ENCODE measurements around the gene STXBP6. TPM values are rescaled to one million over a fixed set of nuclear protein-coding genes. Genes with fewer than 3 reads are reported as not detected.
A peak's percentile ranks its signal among the peaks of the same experiment; 100 is the strongest.

The STXBP6 gene
- total RNA-seq, 4 donors from 2014 or later: 7.1 to 16.8 (median 8.9) TPM

GRCh38 chr14:25048170-25049016 is 1.6 kb downstream of the STXBP6 start:
- peak; percentile 25 for DNase-seq
- Histone ChIP-seq H3K27me3 (peaks cover 12% of the 10 kb centered on the region), H3K4me1 (peaks cover 4 to 44% (median 26%) of the 10 kb centered on the region in 4 donors), H3K4me3 (peak overlapping the region; percentile 13 to 85 (median 74)), H3K36me3 (no peaks in the 10 kb centered on the region), H3K27ac (peak overlapping the region; percentile 86 to 94 (median 90)), H3K9me3 (no peaks in the 10 kb centered on the region)
- in situ Hi-C loops (cut with MboI; ENCODE audit: low pct_ligation_motif_present in 1 of 4, low pct_unique_long_range_greater_than_20kb in 1 of 4, low sequenced_read_pairs in 3 of 4) (loop anchor here (10.0 kb wide), 2 partner anchors 234 to 244 kb away; no protein-coding TSS in a partner anchor), intact Hi-C loops (cut with DNase I; ENCODE audit: low total_unique reads) (loop anchor here (10.0 kb wide), 1 partner anchor 244 kb away; no protein-coding TSS in a partner anchor)
- 22 to 25% methylated on average over 2 to 17 of the region's 17 CpGs for WGBS, 2 donors (ENCODE audit: low coverage in 1 of 2)
- no peak for TF ChIP-seq POLR2A (IDR thresholded peaks at IDR 0.05)
- TF ChIP-seq EP300 (IDR thresholded peaks at IDR 0.05; ENCODE audit: low read depth): no peak
- peak in 1 of 3 donors; percentile 10 for TF ChIP-seq POLR2AphosphoS5 (IDR thresholded peaks at IDR 0.05)

- TF ChIP-seq, protein P1, sequence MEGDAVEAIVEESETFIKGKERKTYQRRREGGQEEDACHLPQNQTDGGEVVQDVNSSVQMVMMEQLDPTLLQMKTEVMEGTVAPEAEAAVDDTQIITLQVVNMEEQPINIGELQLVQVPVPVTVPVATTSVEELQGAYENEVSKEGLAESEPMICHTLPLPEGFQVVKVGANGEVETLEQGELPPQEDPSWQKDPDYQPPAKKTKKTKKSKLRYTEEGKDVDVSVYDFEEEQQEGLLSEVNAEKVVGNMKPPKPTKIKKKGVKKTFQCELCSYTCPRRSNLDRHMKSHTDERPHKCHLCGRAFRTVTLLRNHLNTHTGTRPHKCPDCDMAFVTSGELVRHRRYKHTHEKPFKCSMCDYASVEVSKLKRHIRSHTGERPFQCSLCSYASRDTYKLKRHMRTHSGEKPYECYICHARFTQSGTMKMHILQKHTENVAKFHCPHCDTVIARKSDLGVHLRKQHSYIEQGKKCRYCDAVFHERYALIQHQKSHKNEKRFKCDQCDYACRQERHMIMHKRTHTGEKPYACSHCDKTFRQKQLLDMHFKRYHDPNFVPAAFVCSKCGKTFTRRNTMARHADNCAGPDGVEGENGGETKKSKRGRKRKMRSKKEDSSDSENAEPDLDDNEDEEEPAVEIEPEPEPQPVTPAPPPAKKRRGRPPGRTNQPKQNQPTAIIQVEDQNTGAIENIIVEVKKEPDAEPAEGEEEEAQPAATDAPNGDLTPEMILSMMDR (IDR thresholded peaks at IDR 0.05): no peak
- TF ChIP-seq EP300 (IDR thresholded peaks at IDR 0.05; ENCODE audit: low read depth) (no peak), POLR2A (IDR thresholded peaks at IDR 0.05) (no peak), POLR2AphosphoS5 (IDR thresholded peaks at IDR 0.05) (no peak)
- Histone ChIP-seq H3K36me3 (no peaks in the 10 kb centered on the region), H3K27me3 (peaks cover 12% of the 10 kb centered on the region), H3K4me3 (no peak overlapping the region), H3K9me3 (no peaks in the 10 kb centered on the region), H3K4me1 (peaks cover 10 to 45% (median 39%) of the 10 kb centered on the region in 4 donors), H3K27ac (no peak overlapping the region)
- intact Hi-C loops (cut with DNase I; ENCODE audit: low total_unique reads) (loop anchor here (10.0 kb wide), 1 partner anchor 242 kb away; no protein-coding TSS in a partner anchor), in situ Hi-C loops (cut with MboI; ENCODE audit: low pct_ligation_motif_present in 1 of 4, low pct_unique_long_range_greater_than_20kb in 1 of 4, low sequenced_read_pairs in 3 of 4) (loop anchor here (10.0 kb wide), 2 partner anchors 232 to 242 kb away; no protein-coding TSS in a partner anchor)
- no peak for DNase-seq
- WGBS, 2 donors (ENCODE audit: low coverage in 1 of 2): 71% methylated on average over 2 of the region's 2 CpGs; no CpG with 5 or more reads in 1 of the 2 donors
Measured at GRCh38 chr14:25046301-25046943, 3.5 kb downstream of the STXBP6 start.

- Histone ChIP-seq H3K9me3 (no peaks in the 10 kb centered on the region), H3K4me3 (no peak overlapping the region), H3K27ac (no peak overlapping the region), H3K27me3 (peaks cover 2% of the 10 kb centered on the region), H3K36me3 (no peaks in the 10 kb centered on the region), H3K4me1 (peaks cover 5 to 49% (median 32%) of the 10 kb centered on the region in 4 donors)
- WGBS, 2 donors (ENCODE audit: low coverage in 1 of 2): 71 to 84% methylated on average over 5 to 7 of the region's 7 CpGs
- in situ Hi-C loops (cut with MboI; ENCODE audit: low pct_ligation_motif_present in 1 of 4, low pct_unique_long_range_greater_than_20kb in 1 of 4, low sequenced_read_pairs in 3 of 4): loop anchor here (10.0 kb wide), 2 partner anchors 229 to 239 kb away; no protein-coding TSS in a partner anchor
- intact Hi-C loops (cut with DNase I; ENCODE audit: low total_unique reads): loop anchor here (10.0 kb wide), 1 partner anchor 239 kb away; no protein-coding TSS in a partner anchor
- DNase-seq: no peak
- TF ChIP-seq, protein P1 (IDR thresholded peaks at IDR 0.05): no peak
- no peak for TF ChIP-seq POLR2AphosphoS5 (IDR thresholded peaks at IDR 0.05)
- no peak for TF ChIP-seq POLR2A (IDR thresholded peaks at IDR 0.05)
- TF ChIP-seq EP300 (IDR thresholded peaks at IDR 0.05; ENCODE audit: low read depth): no peak
Measured at GRCh38 chr14:25044106-25044698, 5.7 kb downstream of the STXBP6 start.

DNA sequence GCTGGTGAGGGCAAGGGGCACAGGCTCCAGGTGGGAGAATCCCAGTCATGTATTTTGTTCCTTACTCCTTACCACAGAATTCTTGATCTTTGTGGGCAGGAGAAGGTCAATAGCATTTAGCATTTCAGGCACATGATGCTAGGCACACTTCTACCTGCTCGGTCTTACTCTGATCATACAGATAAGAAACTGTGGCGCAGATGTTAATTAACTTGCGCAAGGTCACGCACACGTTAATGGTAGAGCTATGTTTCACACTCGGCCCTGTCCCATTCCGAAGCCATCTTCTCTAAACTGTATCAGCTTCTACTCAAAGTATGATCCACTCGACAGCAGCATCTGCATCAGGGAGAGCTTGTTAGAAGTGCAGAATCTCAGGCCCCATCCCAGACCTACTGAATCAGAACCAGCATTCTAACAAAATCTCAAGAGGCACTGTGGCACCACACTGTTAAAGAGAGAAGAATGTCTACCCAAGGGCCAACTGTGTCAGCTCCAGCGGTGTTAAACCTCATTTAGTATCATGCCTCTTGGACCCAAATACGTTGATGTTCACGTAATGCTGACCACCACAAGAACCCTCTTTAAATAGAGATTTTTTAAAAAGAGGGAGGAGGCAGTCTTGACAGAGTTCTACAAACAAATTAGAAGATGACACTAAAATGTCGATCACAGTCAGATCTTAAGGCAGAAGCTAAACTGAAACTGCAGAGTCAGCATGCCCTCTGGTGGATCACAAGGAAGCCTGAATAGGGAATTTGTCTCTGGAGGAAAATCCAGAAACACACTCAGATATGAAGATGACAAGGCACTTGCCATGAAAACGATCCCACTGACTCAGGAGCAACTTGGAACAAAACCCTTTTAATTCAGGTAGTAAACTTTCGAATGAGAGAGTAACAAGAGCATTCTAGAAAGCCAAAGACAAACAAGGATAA is 7.3 kb downstream of the STXBP6 start:
- WGBS, 2 donors (ENCODE audit: low coverage in 1 of 2): 66 to 67% methylated on average over 14 of the region's 14 CpGs
- intact Hi-C loops (cut with DNase I; ENCODE audit: low total_unique reads): loop anchor here (10.0 kb wide), 1 partner anchor 238 kb away; no protein-coding TSS in a partner anchor

More for the DNA sequence above, 7.3 kb downstream of the STXBP6 start:
- H3K4me1 ChIP-seq: peaks cover 5 to 40% (median 23%) of the 10 kb centered on the region in 4 donors
- no peaks in the 10 kb centered on the region for H3K36me3 ChIP-seq
- in situ Hi-C loops (cut with MboI; ENCODE audit: low pct_ligation_motif_present in 1 of 4, low pct_unique_long_range_greater_than_20kb in 1 of 4, low sequenced_read_pairs in 3 of 4): loop anchor here (10.0 kb wide), 2 partner anchors 228 to 238 kb away; no protein-coding TSS in a partner anchor
- peak overlapping the region; percentile 57 to 68 (median 64) for H3K27ac ChIP-seq
- TF ChIP-seq, protein P1 (IDR thresholded peaks at IDR 0.05): peak; percentile 48 to 75 (median 54)
- TF ChIP-seq EP300 (IDR thresholded peaks at IDR 0.05; ENCODE audit: low read depth) (no peak), POLR2A (IDR thresholded peaks at IDR 0.05) (no peak), POLR2AphosphoS5 (IDR thresholded peaks at IDR 0.05) (no peak)
- no peaks in the 10 kb centered on the region for H3K9me3 ChIP-seq
- H3K27me3 ChIP-seq: no peaks in the 10 kb centered on the region
- no peak overlapping the region for H3K4me3 ChIP-seq
- peak; percentile 52 for DNase-seq
